HCT116 (cell line): ENCODE measurements around the gene CHST8. TPM values are rescaled to one million over a fixed set of nuclear protein-coding genes. Genes with fewer than 3 reads are reported as not detected.

Experiments used
- ATAC-seq: fragments of 200-7000 bp; cut with Tn5 transposase; 2 replicates; pipeline ENCODE4 v1.9.1; 2020; ENCODE audit warnings: mild to moderate bottlenecking, moderate library complexity
- BruUV-seq: library from RNA; stranded (reverse); fragments of 400-500 nt; replicated peaks from 2 replicates; lab custom pipeline; 2021; lab: Mats Ljungman, UMichigan
- CTCF ChIA-PET: fragments of 300-600 bp; sonication (Branson Sonifier 250); formaldehyde crosslinking; loops from one replicate; lab custom pipeline; 2021; ENCODE audit warnings: antibody characterized with exemption; lab: Charles Lee
- POLR2A ChIA-PET: fragments of 300-600, 350-600 bp; sonication (Branson Sonifier 250); formaldehyde crosslinking; loops from one replicate; lab custom pipeline; 2021; ENCODE audit warnings: antibody characterized with exemption; lab: Charles Lee
- RAD21 ChIA-PET, 2 experiments: fragments of 300-600 bp; sonication (Branson Sonifier 250); formaldehyde crosslinking; loops; one replicate each; lab custom pipeline; 2023; ENCODE audit warnings: low total read pairs in 2 of 2; ENCODE audit not compliant: uncharacterized antibody in 2 of 2, unreplicated experiment in 2 of 2, low non-redundant PET in 1 of 2; lab: Charles Lee
- DNase-seq: peaks from one replicate; pipeline ENCODE4 v3.0.0-alpha.2; 2010; ENCODE audit warnings: low read depth, low spot score
- H2AFZ ChIP-seq: fragments of 200-600 bp; shearing (Covaris generic), sonication (generic); 2 replicates; pipeline ENCODE4 v1.6.1; 2017; ENCODE audit warnings: low read depth, mixed run types, mixed read lengths, antibody characterized with exemption, low read length; ENCODE audit not compliant: poor library complexity, severe bottlenecking
- H3K27ac ChIP-seq: 2 replicates; pipeline ENCODE4 v1.5.1; 2012; ENCODE audit warnings: low read depth, low read length
- H3K27me3 ChIP-seq: fragments of 200-600 bp; sonication (generic); 2 replicates; pipeline ENCODE4 v1.6.1; 2016; ENCODE audit warnings: mixed run types, low read length, mixed read lengths; ENCODE audit not compliant: insufficient read depth
- H3K36me3 ChIP-seq, 2 experiments: fragments of 200-500 bp in 1 of 2; fragments of 200-600 bp in 1 of 2; sonication (Bioruptor generic) in 1 of 2; sonication (generic) in 1 of 2; 2 replicates each; pipeline versions ENCODE4 v1.5.1 to v1.6.1; 2014 to 2016; ENCODE audit warnings: low read length in 2 of 2, inconsistent platforms in 1 of 2, mixed read lengths in 1 of 2, mixed run types in 1 of 2; ENCODE audit not compliant: insufficient read depth in 2 of 2, control insufficient read depth in 1 of 2
- H3K4me1 ChIP-seq, 2 experiments: fragments of 200-600 bp in 1 of 2; sonication (generic) in 1 of 2; 2 replicates each; pipeline versions ENCODE4 v1.5.1 to v1.6.1; 2012 to 2017; ENCODE audit warnings: low read length in 2 of 2, inconsistent platforms in 1 of 2, mild to moderate bottlenecking in 1 of 2, mixed read lengths in 1 of 2, mixed run types in 1 of 2, moderate library complexity in 1 of 2; ENCODE audit not compliant: insufficient read depth in 2 of 2, control insufficient read depth in 1 of 2
- H3K4me2 ChIP-seq: fragments of 200-600 bp; sonication (generic); 2 replicates; pipeline ENCODE4 v1.6.1; 2017; ENCODE audit warnings: mixed run types, low read length, mixed read lengths
- H3K4me3 ChIP-seq, 2 experiments: fragments of 200-600 bp in 1 of 2; sonication (generic) in 1 of 2; replicated peaks in 1 of 2; 2 replicates each; pipeline ENCODE4 v1.5.1; 2011 to 2016; ENCODE audit warnings: low read length in 2 of 2, control low read depth in 1 of 2, low read depth in 1 of 2, mild to moderate bottlenecking in 1 of 2, mixed read lengths in 1 of 2, mixed run types in 1 of 2
- H3K79me2 ChIP-seq: fragments of 200-600 bp; sonication (generic); 2 replicates; pipeline ENCODE4 v1.6.1; 2017; ENCODE audit warnings: mild to moderate bottlenecking, mixed run types, low read length, moderate library complexity, mixed read lengths; ENCODE audit not compliant: insufficient read depth
- H3K9ac ChIP-seq: fragments of 200-600 bp; sonication (generic); 2 replicates; pipeline ENCODE4 v1.6.1; 2016; ENCODE audit warnings: low read length, mixed read lengths
- H3K9me2 ChIP-seq: fragments of 200-600 bp; sonication (generic), shearing (Covaris generic); 2 replicates; pipeline ENCODE4 v1.6.1; 2017; ENCODE audit warnings: mixed run types, mild to moderate bottlenecking, moderate library complexity; ENCODE audit not compliant: insufficient read depth
- H3K9me3 ChIP-seq, 2 experiments: fragments of 200-500 bp in 1 of 2; fragments of 200-600 bp in 1 of 2; sonication (Bioruptor generic) in 1 of 2; sonication (generic) in 1 of 2; 2 replicates each; pipeline ENCODE4 v1.6.1; 2014 to 2017; ENCODE audit warnings: low read length in 2 of 2, mixed read lengths in 2 of 2, inconsistent platforms in 1 of 2, low read depth in 1 of 2, mild to moderate bottlenecking in 1 of 2, mixed run types in 1 of 2, moderate library complexity in 1 of 2; ENCODE audit not compliant: control insufficient read depth in 1 of 2, insufficient read depth in 1 of 2
- H4K20me1 ChIP-seq: fragments of 200-600 bp; sonication (generic), shearing (Covaris generic); 2 replicates; pipeline ENCODE4 v1.6.1; 2017; ENCODE audit warnings: mixed run types, mild to moderate bottlenecking, moderate library complexity; ENCODE audit not compliant: insufficient read depth
- CTCF ChIP-seq, 3 experiments: fragments of 200-600 bp in 1 of 3; sonication (generic) in 1 of 3; IDR thresholded peaks in 2 of 3; conservative IDR thresholded peaks in 1 of 3; 2 replicates each; pipeline ENCODE4 v1.5.1; 2012 to 2017; ENCODE audit warnings: low read depth in 2 of 3, low read length in 2 of 3, antibody characterized with exemption in 1 of 3, borderline replicate concordance in 1 of 3, control low read depth in 1 of 3, mild to moderate bottlenecking in 1 of 3, mixed read lengths in 1 of 3, mixed run types in 1 of 3, moderate library complexity in 1 of 3; ENCODE audit not compliant: insufficient read depth in 1 of 3
- EGR1 ChIP-seq: IDR thresholded peaks from 2 replicates; pipeline ENCODE4 v1.6.1; 2012; ENCODE audit warnings: low read depth
- ELF1 ChIP-seq: IDR thresholded peaks from 2 replicates; pipeline ENCODE4 v1.6.1; 2012; ENCODE audit warnings: low read depth, borderline replicate concordance
- EZH2phosphoT487 ChIP-seq: fragments of 200-600 bp; IDR thresholded peaks from 2 replicates; pipeline ENCODE4 v1.6.1; 2018; ENCODE audit warnings: antibody characterized with exemption, borderline replicate concordance
- SIN3A ChIP-seq: IDR thresholded peaks from 2 replicates; pipeline ENCODE4 v1.6.1; 2012; ENCODE audit warnings: low read depth
- SRF ChIP-seq: IDR thresholded peaks from 2 replicates; pipeline ENCODE4 v1.6.1; 2012; ENCODE audit warnings: low read depth
- ZFX ChIP-seq: fragments of 450-650 bp; IDR thresholded peaks from 2 replicates; pipeline ENCODE4 v1.6.1; 2017
- intact Hi-C: fragments of 100-400 bp; cut with micrococcal nuclease; formaldehyde crosslinking; loops from 2 replicates; pipeline ENCODE4 v1.10.0; 2022
- total RNA-seq: library from RNA; stranded (reverse); gene quantifications from one replicate; pipeline ENCODE4 v1.2.1, GENCODE V29; 2021; ENCODE audit not compliant: unreplicated experiment
- TF ChIP-seq, protein P1 (sequence below): IDR thresholded peaks from 2 replicates; pipeline ENCODE4 v1.6.1; 2012; ENCODE audit warnings: low read depth
- TF ChIP-seq, protein P2 (sequence below): IDR thresholded peaks from 2 replicates; pipeline ENCODE4 v1.6.1; 2011; ENCODE audit warnings: mild to moderate bottlenecking, low read length, moderate library complexity; ENCODE audit not compliant: insufficient replicate concordance; ENCODE audit errors: extremely low read depth

The CHST8 gene
- total RNA-seq, 1 experiment from 2014 or later: not detected

DNA sequence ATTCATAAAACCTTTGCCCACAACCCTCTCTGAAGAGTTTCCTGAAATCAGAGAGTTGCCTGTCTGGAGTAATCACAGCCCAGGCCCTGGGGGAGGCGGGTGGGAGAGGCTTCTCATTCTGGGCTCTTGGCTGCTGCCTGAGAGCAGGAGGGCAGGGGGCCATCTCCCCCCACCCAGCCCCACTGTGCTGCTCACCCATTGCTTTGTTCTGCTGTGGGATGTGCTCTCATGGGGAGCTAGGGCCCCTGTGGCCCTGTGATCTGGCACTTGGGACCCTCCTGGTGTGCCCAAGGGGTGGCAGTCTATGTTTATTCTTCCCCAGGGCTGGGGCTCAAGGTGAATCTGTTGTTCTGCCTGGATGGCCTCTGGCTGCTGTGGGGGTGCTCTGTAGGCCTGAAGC lies 181.0 kb downstream of the CHST8 start (continued):
- TF ChIP-seq CTCF (IDR thresholded peaks at IDR 0.05 in 2 of 3, conservative IDR thresholded peaks at IDR 0.05 in 1 of 3; ENCODE audit: borderline replicate concordance in 1 of 3, insufficient read depth in 1 of 3, low read depth in 2 of 3, low read length in 2 of 3) (no peak), SRF (no peak)

GRCh38 chr19:33803383-33803782 lies 181.6 kb downstream of the CHST8 start:
- RAD21 ChIA-PET: no interaction called here
- H3K9me3 ChIP-seq: no peaks in the 10 kb centered on the region
- intact Hi-C loops: no loop called here

More at GRCh38 chr19:33803383-33803782, 181.6 kb downstream of the CHST8 start:
- ATAC-seq (no peak), DNase-seq (no peak)
- Histone ChIP-seq H3K4me2 (no peak overlapping the region), H3K4me1 (no peaks in the 10 kb centered on the region; a peak in 1 of 4 replicates), H3K79me2 (no peaks in the 10 kb centered on the region), H3K27me3 (no peaks in the 10 kb centered on the region), H3K4me3 (no peak overlapping the region), H3K27ac (no peak overlapping the region), H3K9me2 (no peaks in the 10 kb centered on the region), H2AFZ (no peak overlapping the region), H3K9ac (no peak overlapping the region), H3K36me3 (no peaks in the 10 kb centered on the region; a peak in 2 of 4 replicates), H4K20me1 (no peaks in the 10 kb centered on the region)
- TF ChIP-seq EGR1 (no peak), EZH2phosphoT487 (no peak), ZFX (no peak), SIN3A (no peak), CTCF (IDR thresholded peaks at IDR 0.05 in 2 of 3, conservative IDR thresholded peaks at IDR 0.05 in 1 of 3; ENCODE audit: borderline replicate concordance in 1 of 3, insufficient read depth in 1 of 3, low read depth in 2 of 3, low read length in 2 of 3) (no peak), ELF1 (no peak)
- TF ChIP-seq, protein P1, sequence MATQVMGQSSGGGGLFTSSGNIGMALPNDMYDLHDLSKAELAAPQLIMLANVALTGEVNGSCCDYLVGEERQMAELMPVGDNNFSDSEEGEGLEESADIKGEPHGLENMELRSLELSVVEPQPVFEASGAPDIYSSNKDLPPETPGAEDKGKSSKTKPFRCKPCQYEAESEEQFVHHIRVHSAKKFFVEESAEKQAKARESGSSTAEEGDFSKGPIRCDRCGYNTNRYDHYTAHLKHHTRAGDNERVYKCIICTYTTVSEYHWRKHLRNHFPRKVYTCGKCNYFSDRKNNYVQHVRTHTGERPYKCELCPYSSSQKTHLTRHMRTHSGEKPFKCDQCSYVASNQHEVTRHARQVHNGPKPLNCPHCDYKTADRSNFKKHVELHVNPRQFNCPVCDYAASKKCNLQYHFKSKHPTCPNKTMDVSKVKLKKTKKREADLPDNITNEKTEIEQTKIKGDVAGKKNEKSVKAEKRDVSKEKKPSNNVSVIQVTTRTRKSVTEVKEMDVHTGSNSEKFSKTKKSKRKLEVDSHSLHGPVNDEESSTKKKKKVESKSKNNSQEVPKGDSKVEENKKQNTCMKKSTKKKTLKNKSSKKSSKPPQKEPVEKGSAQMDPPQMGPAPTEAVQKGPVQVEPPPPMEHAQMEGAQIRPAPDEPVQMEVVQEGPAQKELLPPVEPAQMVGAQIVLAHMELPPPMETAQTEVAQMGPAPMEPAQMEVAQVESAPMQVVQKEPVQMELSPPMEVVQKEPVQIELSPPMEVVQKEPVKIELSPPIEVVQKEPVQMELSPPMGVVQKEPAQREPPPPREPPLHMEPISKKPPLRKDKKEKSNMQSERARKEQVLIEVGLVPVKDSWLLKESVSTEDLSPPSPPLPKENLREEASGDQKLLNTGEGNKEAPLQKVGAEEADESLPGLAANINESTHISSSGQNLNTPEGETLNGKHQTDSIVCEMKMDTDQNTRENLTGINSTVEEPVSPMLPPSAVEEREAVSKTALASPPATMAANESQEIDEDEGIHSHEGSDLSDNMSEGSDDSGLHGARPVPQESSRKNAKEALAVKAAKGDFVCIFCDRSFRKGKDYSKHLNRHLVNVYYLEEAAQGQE: no peak
- TF ChIP-seq, protein P2, sequence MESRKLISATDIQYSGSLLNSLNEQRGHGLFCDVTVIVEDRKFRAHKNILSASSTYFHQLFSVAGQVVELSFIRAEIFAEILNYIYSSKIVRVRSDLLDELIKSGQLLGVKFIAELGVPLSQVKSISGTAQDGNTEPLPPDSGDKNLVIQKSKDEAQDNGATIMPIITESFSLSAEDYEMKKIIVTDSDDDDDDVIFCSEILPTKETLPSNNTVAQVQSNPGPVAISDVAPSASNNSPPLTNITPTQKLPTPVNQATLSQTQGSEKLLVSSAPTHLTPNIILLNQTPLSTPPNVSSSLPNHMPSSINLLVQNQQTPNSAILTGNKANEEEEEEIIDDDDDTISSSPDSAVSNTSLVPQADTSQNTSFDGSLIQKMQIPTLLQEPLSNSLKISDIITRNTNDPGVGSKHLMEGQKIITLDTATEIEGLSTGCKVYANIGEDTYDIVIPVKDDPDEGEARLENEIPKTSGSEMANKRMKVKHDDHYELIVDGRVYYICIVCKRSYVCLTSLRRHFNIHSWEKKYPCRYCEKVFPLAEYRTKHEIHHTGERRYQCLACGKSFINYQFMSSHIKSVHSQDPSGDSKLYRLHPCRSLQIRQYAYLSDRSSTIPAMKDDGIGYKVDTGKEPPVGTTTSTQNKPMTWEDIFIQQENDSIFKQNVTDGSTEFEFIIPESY: no peak
- ChIA-PET CTCF (no interaction called here), POLR2A (no interaction called here)
- BruUV-seq: no TSS peak
